HepG2 (cell line): ENCODE measurements around the gene RLN3. TPM values are rescaled to one million over a fixed set of nuclear protein-coding genes. Genes with fewer than 3 reads are reported as not detected.

Experiments
- CREB1 ChIP-seq, 2 experiments: fragments of 450-650 bp in 1 of 2; IDR thresholded peaks; 2 replicates each; pipeline ENCODE4 v1.6.1; 2016 to 2017; ENCODE audit warnings: control low read depth in 1 of 2, mild to moderate bottlenecking in 1 of 2, missing compliant biosample characterization in 1 of 2, missing genetic modification characterization in 1 of 2
- ESRRA ChIP-seq: sonication (generic); formaldehyde crosslinking; IDR thresholded peaks from 2 replicates; pipeline ENCODE4 v1.5.1; 2020; ENCODE audit warnings: mild to moderate bottlenecking, low read depth, missing genetic modification reagents
- FOXA3 ChIP-seq: IDR thresholded peaks from 2 replicates; pipeline ENCODE4 v1.6.1; 2016; ENCODE audit warnings: missing genetic modification reagents, missing compliant biosample characterization
- GABPA ChIP-seq, 2 experiments: IDR thresholded peaks; 2 replicates each; pipeline ENCODE4 v1.6.1; 2011 to 2016; ENCODE audit warnings: low read depth in 2 of 2, low read length in 1 of 2, missing biosample characterization in 1 of 2, missing genetic modification characterization in 1 of 2
- IKZF5 ChIP-seq: IDR thresholded peaks from 2 replicates; pipeline ENCODE4 v1.6.1; 2018; ENCODE audit warnings: missing genetic modification reagents, mild to moderate bottlenecking, missing compliant biosample characterization
- JUND ChIP-seq: sonication (generic); formaldehyde crosslinking; IDR thresholded peaks from 2 replicates; pipeline ENCODE4 v1.8.0; 2022; ENCODE audit warnings: mild to moderate bottlenecking, missing genetic modification reagents
- KAT8 ChIP-seq: IDR thresholded peaks from 2 replicates; pipeline ENCODE4 v1.6.1; 2016; ENCODE audit warnings: missing genetic modification reagents, missing compliant biosample characterization
- MEIS2 ChIP-seq: sonication (generic); formaldehyde crosslinking; IDR thresholded peaks from 2 replicates; pipeline ENCODE4 v1.9.0; 2021; ENCODE audit warnings: mild to moderate bottlenecking, missing genetic modification reagents
- RBM22 ChIP-seq: fragments of 200-400 bp; formaldehyde crosslinking; optimal IDR thresholded peaks from 2 replicates; pipeline ENCODE3; 2017; ENCODE audit warnings: mild to moderate bottlenecking, low read length, moderate library complexity
- RFX1 ChIP-seq: fragments of 450-650 bp; IDR thresholded peaks from 2 replicates; pipeline ENCODE4 v1.6.1; 2017
- SP4 ChIP-seq: sonication (generic); formaldehyde crosslinking; IDR thresholded peaks from 2 replicates; pipeline ENCODE4 v1.8.1; 2023; ENCODE audit warnings: mild to moderate bottlenecking, missing genetic modification reagents
- ZFX ChIP-seq: sonication (generic); formaldehyde crosslinking; IDR thresholded peaks from 2 replicates; pipeline ENCODE4 v1.4.0; 2020; ENCODE audit warnings: mild to moderate bottlenecking, low read depth, missing genetic modification reagents, moderate library complexity
- ZNF235 ChIP-seq: sonication (generic); formaldehyde crosslinking; IDR thresholded peaks from 2 replicates; pipeline ENCODE4 v1.8.1; 2023; ENCODE audit warnings: mild to moderate bottlenecking, missing genetic modification reagents, borderline replicate concordance
- ZNF574 ChIP-seq: sonication (generic); formaldehyde crosslinking; IDR thresholded peaks from 2 replicates; pipeline ENCODE4 v1.4.0; 2020; ENCODE audit warnings: missing genetic modification reagents
- polyA plus RNA-seq, 8 experiments: library from polyadenylated mRNA; depleted of rRNA in 3 of 8; stranded (reverse) in 7 of 8; unstranded in 1 of 8; fragments of >200 nt; fragmentation: Illumina TruSeq in 4 of 8; extraction: Trizol in 4 of 8; gene quantifications; 2 replicates each; pipeline versions ENCODE4 v1.2.1 to v1.2.3, GENCODE V29; 2011 to 2016; ENCODE audit warnings: low read depth in 4 of 8, missing spikeins in 1 of 8, mixed read lengths in 1 of 8; ENCODE audit not compliant: insufficient read depth in 1 of 8
- total RNA-seq, 5 experiments: library from RNA; depleted of rRNA; stranded (reverse); fragments of >200 nt; fragmentation: Illumina TruSeq; extraction: Trizol; gene quantifications; 2 replicates each; pipeline ENCODE4 v1.2.3, GENCODE V29; 2016; ENCODE audit warnings: low read depth in 1 of 5
- TF ChIP-seq, protein P1 (sequence below): IDR thresholded peaks from 2 replicates; pipeline ENCODE4 v1.6.1; 2016; ENCODE audit warnings: low read depth, missing genetic modification reagents, missing compliant biosample characterization
- TF ChIP-seq, protein P2 (sequence below): sonication (generic); formaldehyde crosslinking; IDR thresholded peaks from 2 replicates; pipeline ENCODE4 v1.5.1; 2020; ENCODE audit warnings: mild to moderate bottlenecking, missing genetic modification reagents, moderate library complexity

RLN3 gene
- total and polyA plus RNA-seq, 2 of the 13 experiments (the other 11 are each of a cell fraction or from before 2014, with no cell fraction given): not detected

DNA sequence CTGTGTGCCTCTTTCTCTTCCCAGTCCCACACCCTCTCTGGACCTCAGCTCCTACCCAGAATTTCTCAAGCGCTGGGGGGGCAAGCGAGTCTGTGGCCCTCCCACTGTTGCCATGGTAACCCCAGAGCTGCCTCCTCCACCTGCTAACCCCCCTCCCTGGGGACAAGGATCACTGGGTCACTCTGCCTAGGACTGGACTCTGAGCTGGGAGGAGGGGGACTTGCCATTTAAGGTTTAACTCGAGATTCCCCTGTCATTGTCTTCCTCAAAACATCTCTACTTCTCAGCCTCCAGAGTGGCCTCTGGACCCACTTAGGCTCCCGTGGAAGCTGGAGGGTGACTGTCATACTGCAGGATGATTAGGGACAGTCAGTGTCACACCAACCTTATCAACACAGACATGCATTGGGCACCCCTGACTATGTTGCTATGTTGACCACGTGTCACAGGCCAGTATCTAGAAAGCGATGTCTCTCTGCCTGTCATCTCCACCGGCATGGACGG lies 31.8 kb downstream of the RLN3 start (continued):
- TF ChIP-seq ZNF574 (CRISPR knock-in tag) (peak; percentile 51), FOXA3 (CRISPR knock-in tag) (0 out of 2 replicates have a peak, but pooled peaks have one; percentile 20), ESRRA (CRISPR knock-in tag) (peak; percentile 79; the same call in 1 of the 2 replicates), GABPA (IDR thresholded peaks at IDR 0.05; ENCODE audit: low read depth, low read length) (no peak), GABPA (CRISPR knock-in tag; IDR thresholded peaks at IDR 0.05; ENCODE audit: low read depth) (0 out of 2 replicates have a peak, but pooled peaks have one; percentile 16), ZFX (CRISPR knock-in tag) (no peak; the same call in none of the 2 replicates), JUND (CRISPR knock-in tag) (no peak), SP4 (CRISPR knock-in tag) (no peak), ZNF235 (CRISPR knock-in tag) (no peak), KAT8 (CRISPR knock-in tag) (no peak), IKZF5 (0 out of 2 replicates have a peak, but pooled peaks have one; percentile 35), MEIS2 (CRISPR knock-in tag) (no peak), RBM22 (no peak), CREB1 (IDR thresholded peaks at IDR 0.05) (peak; percentile 23; the same call in 1 of the 2 replicates), CREB1 (CRISPR knock-in tag; IDR thresholded peaks at IDR 0.05) (no peak), RFX1 (peak; percentile 88)
- TF ChIP-seq, protein P1, sequence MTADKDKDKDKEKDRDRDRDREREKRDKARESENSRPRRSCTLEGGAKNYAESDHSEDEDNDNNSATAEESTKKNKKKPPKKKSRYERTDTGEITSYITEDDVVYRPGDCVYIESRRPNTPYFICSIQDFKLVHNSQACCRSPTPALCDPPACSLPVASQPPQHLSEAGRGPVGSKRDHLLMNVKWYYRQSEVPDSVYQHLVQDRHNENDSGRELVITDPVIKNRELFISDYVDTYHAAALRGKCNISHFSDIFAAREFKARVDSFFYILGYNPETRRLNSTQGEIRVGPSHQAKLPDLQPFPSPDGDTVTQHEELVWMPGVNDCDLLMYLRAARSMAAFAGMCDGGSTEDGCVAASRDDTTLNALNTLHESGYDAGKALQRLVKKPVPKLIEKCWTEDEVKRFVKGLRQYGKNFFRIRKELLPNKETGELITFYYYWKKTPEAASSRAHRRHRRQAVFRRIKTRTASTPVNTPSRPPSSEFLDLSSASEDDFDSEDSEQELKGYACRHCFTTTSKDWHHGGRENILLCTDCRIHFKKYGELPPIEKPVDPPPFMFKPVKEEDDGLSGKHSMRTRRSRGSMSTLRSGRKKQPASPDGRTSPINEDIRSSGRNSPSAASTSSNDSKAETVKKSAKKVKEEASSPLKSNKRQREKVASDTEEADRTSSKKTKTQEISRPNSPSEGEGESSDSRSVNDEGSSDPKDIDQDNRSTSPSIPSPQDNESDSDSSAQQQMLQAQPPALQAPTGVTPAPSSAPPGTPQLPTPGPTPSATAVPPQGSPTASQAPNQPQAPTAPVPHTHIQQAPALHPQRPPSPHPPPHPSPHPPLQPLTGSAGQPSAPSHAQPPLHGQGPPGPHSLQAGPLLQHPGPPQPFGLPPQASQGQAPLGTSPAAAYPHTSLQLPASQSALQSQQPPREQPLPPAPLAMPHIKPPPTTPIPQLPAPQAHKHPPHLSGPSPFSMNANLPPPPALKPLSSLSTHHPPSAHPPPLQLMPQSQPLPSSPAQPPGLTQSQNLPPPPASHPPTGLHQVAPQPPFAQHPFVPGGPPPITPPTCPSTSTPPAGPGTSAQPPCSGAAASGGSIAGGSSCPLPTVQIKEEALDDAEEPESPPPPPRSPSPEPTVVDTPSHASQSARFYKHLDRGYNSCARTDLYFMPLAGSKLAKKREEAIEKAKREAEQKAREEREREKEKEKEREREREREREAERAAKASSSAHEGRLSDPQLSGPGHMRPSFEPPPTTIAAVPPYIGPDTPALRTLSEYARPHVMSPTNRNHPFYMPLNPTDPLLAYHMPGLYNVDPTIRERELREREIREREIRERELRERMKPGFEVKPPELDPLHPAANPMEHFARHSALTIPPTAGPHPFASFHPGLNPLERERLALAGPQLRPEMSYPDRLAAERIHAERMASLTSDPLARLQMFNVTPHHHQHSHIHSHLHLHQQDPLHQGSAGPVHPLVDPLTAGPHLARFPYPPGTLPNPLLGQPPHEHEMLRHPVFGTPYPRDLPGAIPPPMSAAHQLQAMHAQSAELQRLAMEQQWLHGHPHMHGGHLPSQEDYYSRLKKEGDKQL (CRISPR knock-in tag): no peak
- TF ChIP-seq, protein P2, sequence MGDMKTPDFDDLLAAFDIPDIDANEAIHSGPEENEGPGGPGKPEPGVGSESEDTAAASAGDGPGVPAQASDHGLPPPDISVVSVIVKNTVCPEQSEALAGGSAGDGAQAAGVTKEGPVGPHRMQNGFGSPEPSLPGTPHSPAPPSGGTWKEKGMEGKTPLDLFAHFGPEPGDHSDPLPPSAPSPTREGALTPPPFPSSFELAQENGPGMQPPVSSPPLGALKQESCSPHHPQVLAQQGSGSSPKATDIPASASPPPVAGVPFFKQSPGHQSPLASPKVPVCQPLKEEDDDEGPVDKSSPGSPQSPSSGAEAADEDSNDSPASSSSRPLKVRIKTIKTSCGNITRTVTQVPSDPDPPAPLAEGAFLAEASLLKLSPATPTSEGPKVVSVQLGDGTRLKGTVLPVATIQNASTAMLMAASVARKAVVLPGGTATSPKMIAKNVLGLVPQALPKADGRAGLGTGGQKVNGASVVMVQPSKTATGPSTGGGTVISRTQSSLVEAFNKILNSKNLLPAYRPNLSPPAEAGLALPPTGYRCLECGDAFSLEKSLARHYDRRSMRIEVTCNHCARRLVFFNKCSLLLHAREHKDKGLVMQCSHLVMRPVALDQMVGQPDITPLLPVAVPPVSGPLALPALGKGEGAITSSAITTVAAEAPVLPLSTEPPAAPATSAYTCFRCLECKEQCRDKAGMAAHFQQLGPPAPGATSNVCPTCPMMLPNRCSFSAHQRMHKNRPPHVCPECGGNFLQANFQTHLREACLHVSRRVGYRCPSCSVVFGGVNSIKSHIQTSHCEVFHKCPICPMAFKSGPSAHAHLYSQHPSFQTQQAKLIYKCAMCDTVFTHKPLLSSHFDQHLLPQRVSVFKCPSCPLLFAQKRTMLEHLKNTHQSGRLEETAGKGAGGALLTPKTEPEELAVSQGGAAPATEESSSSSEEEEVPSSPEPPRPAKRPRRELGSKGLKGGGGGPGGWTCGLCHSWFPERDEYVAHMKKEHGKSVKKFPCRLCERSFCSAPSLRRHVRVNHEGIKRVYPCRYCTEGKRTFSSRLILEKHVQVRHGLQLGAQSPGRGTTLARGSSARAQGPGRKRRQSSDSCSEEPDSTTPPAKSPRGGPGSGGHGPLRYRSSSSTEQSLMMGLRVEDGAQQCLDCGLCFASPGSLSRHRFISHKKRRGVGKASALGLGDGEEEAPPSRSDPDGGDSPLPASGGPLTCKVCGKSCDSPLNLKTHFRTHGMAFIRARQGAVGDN (CRISPR knock-in tag): peak; percentile 44
